ENCODE measurements around the gene KIAA1958.

- TF ChIP-seq REST (IDR thresholded peaks at IDR 0.05) (no peak), CTCF (IDR thresholded peaks at IDR 0.05; ENCODE audit: low read depth, low read length, missing input control) (no peak), GABPA (IDR thresholded peaks at IDR 0.05 in 1 of 2, conservative IDR thresholded peaks at IDR 0.05 in 1 of 2) (no peak), TAF1 (conservative IDR thresholded peaks at IDR 0.05) (no peak), SP1 (IDR thresholded peaks at IDR 0.05) (no peak)
Observed at GRCh38 chr9:112533660-112534059, 47.0 kb downstream of the KIAA1958 start.

Measured in liver (tissue), 3 donors.